ENCODE data around the gene AJAP1. TPM values are rescaled to one million over a fixed set of nuclear protein-coding genes. Genes with fewer than 3 reads are reported as not detected.

The AJAP1 gene
- total and polyA plus RNA-seq, 2 experiments from 2014 or later: 0.13 to 0.64 TPM

DNA sequence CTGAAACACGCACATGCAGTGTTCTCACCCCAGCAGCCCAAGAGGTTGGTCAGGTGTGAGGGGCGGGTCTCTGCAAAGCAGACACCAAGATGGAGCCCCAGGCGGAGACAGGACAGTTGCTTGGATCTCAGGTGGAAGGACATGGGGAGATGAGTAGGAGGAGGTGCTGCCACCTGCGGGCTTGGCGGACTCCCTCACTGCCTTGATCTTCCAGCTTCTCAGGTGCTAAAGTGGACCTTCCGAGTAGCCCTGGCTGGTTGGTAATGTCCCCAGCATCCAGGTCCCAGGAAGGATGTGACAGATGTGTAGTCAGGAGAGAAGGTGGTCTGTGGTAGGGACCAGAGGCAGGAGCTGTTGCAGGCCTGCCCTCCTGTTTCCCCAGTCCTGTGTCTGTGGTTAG lies 114.1 kb downstream of the AJAP1 start:
- Histone ChIP-seq H3K4me3 (no peak overlapping the region), H3K27ac (no peak overlapping the region), H3K79me2 (no peaks in the 10 kb centered on the region), H3K9me2 (replicated peaks; ENCODE audit: insufficient read depth) (no peaks in the 10 kb centered on the region), H3K27me3 (no peaks in the 10 kb centered on the region), H3K4me2 (no peak overlapping the region), H3K36me3 (replicated peaks; ENCODE audit: insufficient read depth, low read depth) (no peaks in the 10 kb centered on the region), H3K9me3 (ENCODE audit: low read depth) (no peaks in the 10 kb centered on the region), H3K4me1 (ENCODE audit: insufficient read depth) (no peaks in the 10 kb centered on the region), H2AFZ (no peak overlapping the region), H4K20me1 (ENCODE audit: insufficient read depth, poor library complexity, severe bottlenecking) (no peaks in the 10 kb centered on the region)
- no peak for TF ChIP-seq EZH2phosphoT487 (IDR thresholded peaks at IDR 0.05; ENCODE audit: low read depth, severe bottlenecking, unreplicated experiment)
- no peak for TF ChIP-seq EZH2 (IDR thresholded peaks at IDR 0.05; ENCODE audit: borderline replicate concordance)
- TF ChIP-seq, protein P1, sequence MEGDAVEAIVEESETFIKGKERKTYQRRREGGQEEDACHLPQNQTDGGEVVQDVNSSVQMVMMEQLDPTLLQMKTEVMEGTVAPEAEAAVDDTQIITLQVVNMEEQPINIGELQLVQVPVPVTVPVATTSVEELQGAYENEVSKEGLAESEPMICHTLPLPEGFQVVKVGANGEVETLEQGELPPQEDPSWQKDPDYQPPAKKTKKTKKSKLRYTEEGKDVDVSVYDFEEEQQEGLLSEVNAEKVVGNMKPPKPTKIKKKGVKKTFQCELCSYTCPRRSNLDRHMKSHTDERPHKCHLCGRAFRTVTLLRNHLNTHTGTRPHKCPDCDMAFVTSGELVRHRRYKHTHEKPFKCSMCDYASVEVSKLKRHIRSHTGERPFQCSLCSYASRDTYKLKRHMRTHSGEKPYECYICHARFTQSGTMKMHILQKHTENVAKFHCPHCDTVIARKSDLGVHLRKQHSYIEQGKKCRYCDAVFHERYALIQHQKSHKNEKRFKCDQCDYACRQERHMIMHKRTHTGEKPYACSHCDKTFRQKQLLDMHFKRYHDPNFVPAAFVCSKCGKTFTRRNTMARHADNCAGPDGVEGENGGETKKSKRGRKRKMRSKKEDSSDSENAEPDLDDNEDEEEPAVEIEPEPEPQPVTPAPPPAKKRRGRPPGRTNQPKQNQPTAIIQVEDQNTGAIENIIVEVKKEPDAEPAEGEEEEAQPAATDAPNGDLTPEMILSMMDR (IDR thresholded peaks at IDR 0.05; ENCODE audit: poor library complexity): no peak
- 83% methylated on average over 6 of the region's 6 CpGs for WGBS (ENCODE audit: low lambda C conversion rate, missing lambda C conversion rate)
- DNase-seq (ENCODE audit: low spot score): no peak

DNA sequence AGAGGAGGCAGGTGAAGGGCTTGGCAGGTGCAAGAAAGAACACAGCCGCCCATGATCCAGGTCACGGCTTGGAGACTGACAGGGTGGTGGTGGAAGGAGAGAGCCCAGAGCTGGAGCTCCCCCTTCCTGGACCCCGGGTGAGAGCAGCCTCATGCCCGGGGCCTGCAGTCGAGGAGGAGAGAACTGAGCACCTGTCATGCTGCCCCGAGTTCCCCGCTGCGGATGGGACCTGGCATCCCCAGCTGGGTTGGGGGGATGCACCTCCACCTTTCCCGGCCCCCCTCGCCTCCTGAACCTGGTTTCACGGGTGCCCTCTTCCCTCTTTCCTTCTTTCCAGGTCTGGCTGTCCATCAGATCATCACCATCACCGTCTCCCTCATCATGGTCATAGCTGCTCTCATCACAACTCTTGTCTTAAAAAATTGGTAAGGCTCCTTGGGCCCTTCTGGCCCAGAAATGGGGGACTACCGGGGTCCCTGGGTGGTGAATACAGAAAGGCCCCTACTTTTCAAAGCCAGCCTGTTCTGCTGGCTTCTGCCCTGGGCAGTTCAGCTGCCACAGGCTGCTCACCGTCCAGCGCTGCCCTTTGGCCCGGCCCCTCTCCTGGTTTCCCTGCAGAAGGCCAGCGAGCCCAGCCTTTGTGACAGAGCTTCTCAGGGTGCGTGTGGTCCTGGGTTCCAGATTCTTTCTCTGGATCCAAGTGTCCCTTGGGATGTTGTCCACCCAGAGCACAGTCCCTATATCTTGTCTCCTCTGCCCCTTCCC lies 115.3 kb downstream of the AJAP1 start:
- no peak overlapping the region for H2AFZ ChIP-seq
- no peak for DNase-seq (ENCODE audit: low spot score)
- no peaks in the 10 kb centered on the region for H3K36me3 ChIP-seq (replicated peaks; ENCODE audit: insufficient read depth, low read depth)
- H3K79me2 ChIP-seq: no peaks in the 10 kb centered on the region
- H3K4me3 ChIP-seq: no peak overlapping the region
- H3K27ac ChIP-seq: no peak overlapping the region
- no peaks in the 10 kb centered on the region for H3K9me3 ChIP-seq (ENCODE audit: low read depth)
- H3K4me2 ChIP-seq: no peak overlapping the region
- TF ChIP-seq EZH2 (IDR thresholded peaks at IDR 0.05; ENCODE audit: borderline replicate concordance) (no peak), EZH2phosphoT487 (IDR thresholded peaks at IDR 0.05; ENCODE audit: low read depth, severe bottlenecking, unreplicated experiment) (no peak)
- TF ChIP-seq, protein P1 (IDR thresholded peaks at IDR 0.05; ENCODE audit: poor library complexity): no peak
- no peaks in the 10 kb centered on the region for H3K27me3 ChIP-seq
- 87% methylated on average over 18 of the region's 18 CpGs for WGBS (ENCODE audit: low lambda C conversion rate, missing lambda C conversion rate)
- H3K9me2 ChIP-seq (replicated peaks; ENCODE audit: insufficient read depth): no peaks in the 10 kb centered on the region
- H3K4me1 ChIP-seq (ENCODE audit: insufficient read depth): no peaks in the 10 kb centered on the region
- H4K20me1 ChIP-seq (ENCODE audit: insufficient read depth, poor library complexity, severe bottlenecking): no peaks in the 10 kb centered on the region

DNA sequence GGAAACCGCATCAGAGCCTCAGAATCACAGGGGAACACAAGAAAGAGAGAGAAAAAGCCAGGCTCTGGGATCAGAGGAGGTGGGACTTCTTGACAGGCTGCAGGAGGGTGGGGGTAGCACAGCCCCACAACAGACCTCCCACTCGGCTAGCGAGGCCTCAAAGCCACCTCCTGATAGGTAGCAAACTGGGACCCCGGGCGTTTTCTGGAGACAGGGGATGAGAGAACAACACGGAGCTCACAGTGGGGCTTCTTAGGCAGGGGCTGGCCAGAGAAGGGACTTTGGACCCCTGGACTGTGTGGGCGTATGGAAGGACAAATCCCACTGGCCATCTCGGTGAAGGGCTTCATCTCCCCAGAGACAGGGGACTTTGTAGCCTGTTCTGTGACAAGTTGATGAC lies 116.3 kb downstream of the AJAP1 start:
- Histone ChIP-seq H3K79me2 (no peaks in the 10 kb centered on the region), H3K9me2 (replicated peaks; ENCODE audit: insufficient read depth) (no peaks in the 10 kb centered on the region), H4K20me1 (ENCODE audit: insufficient read depth, poor library complexity, severe bottlenecking) (no peaks in the 10 kb centered on the region), H3K4me3 (no peak overlapping the region), H2AFZ (no peak overlapping the region), H3K27me3 (no peaks in the 10 kb centered on the region), H3K9me3 (ENCODE audit: low read depth) (no peaks in the 10 kb centered on the region), H3K36me3 (replicated peaks; ENCODE audit: insufficient read depth, low read depth) (no peaks in the 10 kb centered on the region), H3K27ac (no peak overlapping the region), H3K4me2 (no peak overlapping the region), H3K4me1 (ENCODE audit: insufficient read depth) (no peaks in the 10 kb centered on the region)
- TF ChIP-seq, protein P1 (IDR thresholded peaks at IDR 0.05; ENCODE audit: poor library complexity): no peak
- TF ChIP-seq EZH2 (IDR thresholded peaks at IDR 0.05; ENCODE audit: borderline replicate concordance) (no peak), EZH2phosphoT487 (IDR thresholded peaks at IDR 0.05; ENCODE audit: low read depth, severe bottlenecking, unreplicated experiment) (no peak)
- no peak for DNase-seq (ENCODE audit: low spot score)
- WGBS (ENCODE audit: low lambda C conversion rate, missing lambda C conversion rate): 43% methylated on average over 8 of the region's 8 CpGs
